B cell (primary cell): Measurements from ENCODE around the gene LIN37. TPM values are rescaled to one million over a fixed set of nuclear protein-coding genes. Genes with fewer than 3 reads are reported as not detected.
A peak's percentile ranks its signal among the peaks of the same experiment; 100 is the strongest.

Experiments used
- ATAC-seq: fragments of 200-7000 bp; cut with Tn5 transposase; one replicate; pipeline ENCODE4 v1.10.0; 2021; ENCODE audit warnings: low read depth, mild to moderate bottlenecking, moderate number of reproducible peaks, moderate library complexity
- CTCF ChIA-PET: fragments of 350-600 bp; sonication (Branson Sonifier 250); formaldehyde crosslinking; loops from one replicate; lab custom pipeline; 2021; ENCODE audit warnings: antibody characterized with exemption, inconsistent platforms; lab: Charles Lee
- POLR2A ChIA-PET: fragments of 350-600 bp; sonication (Branson Sonifier 250); formaldehyde crosslinking; loops from one replicate; lab custom pipeline; 2021; ENCODE audit warnings: antibody characterized with exemption; lab: Charles Lee
- DNase-seq: peaks from one replicate; pipeline ENCODE4 v3.0.0; 2013
- H2AFZ ChIP-seq: 2 replicates; pipeline ENCODE4 v1.6.1; 2012; ENCODE audit warnings: mild to moderate bottlenecking, low read depth, low read length; ENCODE audit not compliant: insufficient read depth, poor library complexity, severe bottlenecking
- H3K27ac ChIP-seq, 2 donors: 1 replicate in 1 of 2; 2 replicates in 1 of 2; pipeline ENCODE4 v1.5.1; 2012 to 2013; ENCODE audit warnings: low read length in 2 of 2, mild to moderate bottlenecking in 2 of 2, moderate library complexity in 1 of 2
- H3K27me3 ChIP-seq, 4 experiments: fragments of 200-600 bp in 1 of 4; sonication (generic) in 1 of 4; replicated peaks in 1 of 4; 1 replicate in 2 of 4; 2 replicates in 2 of 4; pipeline versions ENCODE4 v1.6.1 to v1.7.0; 2013 to 2016; ENCODE audit warnings: low read length in 3 of 4, mild to moderate bottlenecking in 2 of 4, mixed read lengths in 1 of 4, moderate library complexity in 1 of 4; ENCODE audit not compliant: insufficient read depth in 4 of 4, control insufficient read depth in 3 of 4; ENCODE audit errors: control extremely low read depth in 1 of 4
- H3K36me3 ChIP-seq, 2 experiments: replicated peaks in 1 of 2; 1 replicate in 1 of 2; 2 replicates in 1 of 2; pipeline versions ENCODE4 v1.6.1 to v1.7.1; 2013; ENCODE audit warnings: low read length in 1 of 2; ENCODE audit not compliant: insufficient read depth in 2 of 2, control insufficient read depth in 1 of 2; ENCODE audit errors: control extremely low read depth in 1 of 2, extremely low read depth in 1 of 2
- H3K4me1 ChIP-seq, 2 donors: fragments of 200-600 bp in 1 of 2; sonication (generic) in 1 of 2; 1 replicate in 1 of 2; 2 replicates in 1 of 2; pipeline versions ENCODE4 v1.5.1 to v1.6.1; 2013 to 2017; ENCODE audit warnings: low read length in 2 of 2; ENCODE audit not compliant: control insufficient read depth in 2 of 2, insufficient read depth in 2 of 2
- H3K4me2 ChIP-seq: replicated peaks from 2 replicates; pipeline ENCODE3; 2012; ENCODE audit warnings: mild to moderate bottlenecking, low read depth, low read length; ENCODE audit not compliant: poor library complexity, severe bottlenecking
- H3K4me3 ChIP-seq, 5 experiments: fragments of 200-600 bp in 1 of 5; sonication (generic) in 1 of 5; 1 replicate in 3 of 5; 2 replicates in 2 of 5; pipeline versions ENCODE4 v1.5.1 to v1.7.0; 2011 to 2016; ENCODE audit warnings: low read length in 4 of 5, mild to moderate bottlenecking in 4 of 5, low read depth in 2 of 5, control low read depth in 1 of 5, moderate library complexity in 1 of 5; ENCODE audit not compliant: insufficient read depth in 1 of 5; ENCODE audit errors: control extremely low read depth in 1 of 5, extremely low read depth in 1 of 5
- H3K79me2 ChIP-seq: fragments of 200-600 bp; sonication (generic); one replicate; pipeline ENCODE4 v1.6.0; 2016; ENCODE audit warnings: low read length; ENCODE audit not compliant: control insufficient read depth, insufficient read depth
- H3K9ac ChIP-seq: fragments of 200-600 bp; sonication (generic); 2 replicates; pipeline ENCODE4 v1.6.1; 2017; ENCODE audit warnings: mild to moderate bottlenecking, low read length, moderate library complexity
- H3K9me3 ChIP-seq, 3 donors: one replicate each; pipeline versions ENCODE4 v1.6.1 to v1.7.1; 2013; ENCODE audit warnings: low read length in 2 of 3; ENCODE audit not compliant: control insufficient read depth in 2 of 3, insufficient read depth in 1 of 3; ENCODE audit errors: control extremely low read depth in 1 of 3
- H4K20me1 ChIP-seq: 2 replicates; pipeline ENCODE4 v1.6.0; 2012; ENCODE audit warnings: mild to moderate bottlenecking, low read length; ENCODE audit not compliant: insufficient read depth, control insufficient read depth, poor library complexity, severe bottlenecking
- H3K27ac Mint-ChIP-seq: one replicate; pipeline ENCODE4 v1.8.0; 2021; ENCODE audit warnings: mixed read lengths
- H3K27me3 Mint-ChIP-seq: one replicate; pipeline ENCODE4 v1.8.0; 2021; ENCODE audit warnings: mixed read lengths
- H3K4me1 Mint-ChIP-seq: one replicate; pipeline ENCODE4 v1.8.0; 2021; ENCODE audit warnings: mixed read lengths
- H3K4me3 Mint-ChIP-seq: one replicate; pipeline ENCODE4 v1.8.0; 2021; ENCODE audit warnings: mixed read lengths
- H3K9me3 Mint-ChIP-seq: one replicate; pipeline ENCODE4 v1.8.0; 2022; ENCODE audit warnings: mixed read lengths; ENCODE audit not compliant: insufficient read depth
- EZH2 ChIP-seq: IDR thresholded peaks from 2 replicates; pipeline ENCODE4 v1.6.1; 2012; ENCODE audit warnings: borderline replicate concordance, low read depth, mild to moderate bottlenecking, moderate library complexity, low read length; ENCODE audit not compliant: insufficient read depth, poor library complexity, severe bottlenecking
- WGBS: methylation state at CpG from one replicate; pipeline ENCODE4 v1.1.5; 2013; ENCODE audit warnings: missing lambda C conversion rate; ENCODE audit not compliant: insufficient coverage; 5-methylcytosine and 5-hydroxymethylcytosine counted together
- intact Hi-C: fragments of 100-400 bp; cut with micrococcal nuclease; formaldehyde crosslinking; loops from one replicate; pipeline ENCODE4 v1.10.0; 2022
- polyA plus RNA-seq: library from polyadenylated mRNA; depleted of rRNA; stranded (reverse); fragments of >200 nt; gene quantifications from 2 replicates; pipeline ENCODE4 v1.2.3, GENCODE V29; 2012
- total RNA-seq, 2 donors: library from RNA; stranded (reverse); fragments of 120-200 nt in 1 of 2; gene quantifications; 1 replicate in 1 of 2; 2 replicates in 1 of 2; pipeline versions ENCODE4 v1.2.3 to v1.2.4, GENCODE V29; 2013 to 2022
- TF ChIP-seq, protein P1 (sequence below): fragments of 200-600 bp; IDR thresholded peaks from one replicate; pipeline ENCODE4 v1.8.0; 2022; ENCODE audit warnings: antibody characterized with exemption, mild to moderate bottlenecking

Gene LIN37
- total and polyA plus RNA-seq, 2 donors (not counting 1 experiment from before 2014, with no cell fraction given) = 22.3 to 64.1 TPM

- peaks cover 59% of the 10 kb centered on the region for H3K79me2 ChIP-seq
- CTCF ChIA-PET = interaction anchor here (6.5 kb wide), 1 partner anchor 19 kb away, joined by 123 read pairs; no protein-coding TSS in a partner anchor
- peak overlapping the region; percentile 94 for H3K4me2 ChIP-seq
- no peaks in the 10 kb centered on the region for H3K27me3 ChIP-seq
- peaks cover 27 to 66% of the 10 kb centered on the region in 2 donors for H3K4me1 ChIP-seq
- peak overlapping the region; percentile 89 for H2AFZ ChIP-seq
- no peaks in the 10 kb centered on the region for H3K9me3 Mint-ChIP-seq
- intact Hi-C loops = loop anchor here (1.0 to 10.0 kb wide), 12 partner anchors 15 to 372 kb away; partner anchors contain the start of genes ARHGAP33, COX6B1, FFAR1 and HAUS5
- no peak for TF ChIP-seq EZH2
- TF ChIP-seq, protein P1, sequence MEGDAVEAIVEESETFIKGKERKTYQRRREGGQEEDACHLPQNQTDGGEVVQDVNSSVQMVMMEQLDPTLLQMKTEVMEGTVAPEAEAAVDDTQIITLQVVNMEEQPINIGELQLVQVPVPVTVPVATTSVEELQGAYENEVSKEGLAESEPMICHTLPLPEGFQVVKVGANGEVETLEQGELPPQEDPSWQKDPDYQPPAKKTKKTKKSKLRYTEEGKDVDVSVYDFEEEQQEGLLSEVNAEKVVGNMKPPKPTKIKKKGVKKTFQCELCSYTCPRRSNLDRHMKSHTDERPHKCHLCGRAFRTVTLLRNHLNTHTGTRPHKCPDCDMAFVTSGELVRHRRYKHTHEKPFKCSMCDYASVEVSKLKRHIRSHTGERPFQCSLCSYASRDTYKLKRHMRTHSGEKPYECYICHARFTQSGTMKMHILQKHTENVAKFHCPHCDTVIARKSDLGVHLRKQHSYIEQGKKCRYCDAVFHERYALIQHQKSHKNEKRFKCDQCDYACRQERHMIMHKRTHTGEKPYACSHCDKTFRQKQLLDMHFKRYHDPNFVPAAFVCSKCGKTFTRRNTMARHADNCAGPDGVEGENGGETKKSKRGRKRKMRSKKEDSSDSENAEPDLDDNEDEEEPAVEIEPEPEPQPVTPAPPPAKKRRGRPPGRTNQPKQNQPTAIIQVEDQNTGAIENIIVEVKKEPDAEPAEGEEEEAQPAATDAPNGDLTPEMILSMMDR = peak; percentile 90
- ATAC-seq (peak; percentile 79), DNase-seq (peak; percentile 97)
- H3K4me1 Mint-ChIP-seq = peaks cover 66% of the 10 kb centered on the region
- H3K36me3 ChIP-seq = peaks cover 0 to 20% of the 10 kb centered on the region in 2 experiments
- peak overlapping the region; percentile 99 for H3K27ac Mint-ChIP-seq
- under 1% methylated on average over 71 of the region's 77 CpGs for WGBS
- H3K27ac ChIP-seq = peak overlapping the region; percentile 68 to 85
- H3K9ac ChIP-seq = peak overlapping the region; percentile 80
- peak overlapping the region; percentile 39 to 87 (median 76) for H3K4me3 ChIP-seq
- no peaks in the 10 kb centered on the region for H3K9me3 ChIP-seq
- H4K20me1 ChIP-seq = peaks cover 36% of the 10 kb centered on the region
- peak overlapping the region; percentile 98 for H3K4me3 Mint-ChIP-seq
- POLR2A ChIA-PET = interaction anchor here (0.7 to 1.8 kb wide), 3 partner anchors 23 to 205 kb away, joined by 3 to 8 read pairs (median 7); partner anchors contain the start of genes PSENEN and U2AF1L4
- no peaks in the 10 kb centered on the region for H3K27me3 Mint-ChIP-seq
Observed at GRCh38 chr19:35716801-35717664, 31.3 kb upstream of the LIN37 start.
